Bronchial epithelial cell (primary cell): ENCODE results near the gene ADPRM. TPM values are rescaled to one million over a fixed set of nuclear protein-coding genes. Genes with fewer than 3 reads are reported as not detected.

Source experiments
- DNase-seq: peaks from one replicate; pipeline ENCODE4 v3.0.0-alpha.2; 2010; ENCODE audit warnings: low read depth
- FAIRE-seq: peaks from 2 replicates; lab custom pipeline; 2011; peaks lifted over from hg19 to GRCh38; lab: Jason Lieb, UNC
- H3K27me3 ChIP-seq: 2 replicates; pipeline ENCODE4 v1.5.1; 2011; ENCODE audit warnings: low read length; ENCODE audit not compliant: control insufficient read depth, insufficient read depth
- H3K36me3 ChIP-seq: 2 replicates; pipeline ENCODE4 v1.5.1; 2011; ENCODE audit warnings: low read length; ENCODE audit not compliant: control insufficient read depth, insufficient read depth
- H3K4me3 ChIP-seq: 2 replicates; pipeline ENCODE4 v1.5.1; 2011; ENCODE audit warnings: mild to moderate bottlenecking, low read depth, low read length, control low read depth
- CTCF ChIP-seq: IDR thresholded peaks from 2 replicates; pipeline ENCODE4 v1.5.1; 2011; ENCODE audit warnings: mild to moderate bottlenecking, moderate library complexity, low read length, control low read depth, inconsistent platforms; ENCODE audit not compliant: insufficient read depth, severe bottlenecking
- total RNA-seq: library from RNA; depleted of rRNA; stranded (reverse); fragments of >200 nt; gene quantifications from 2 replicates; pipeline ENCODE4 v1.2.1, GENCODE V29; 2014

Gene ADPRM
- total RNA-seq, 1 donor from 2014 or later, result 20.5 TPM

- FAIRE-seq, result no peak
- no peak for TF ChIP-seq CTCF
- Histone ChIP-seq H3K36me3 (peaks cover 6% of the 10 kb centered on the region), H3K4me3 (no peak overlapping the region), H3K27me3 (no peaks in the 10 kb centered on the region)
- no peak for DNase-seq
Measured at GRCh38 chr17:10705727-10706126, 8.3 kb downstream of the ADPRM start.

GRCh38 chr17:10713318-10713717 is 15.9 kb downstream of the ADPRM start:
- Histone ChIP-seq H3K36me3 (peaks cover 10% of the 10 kb centered on the region), H3K4me3 (no peak overlapping the region), H3K27me3 (no peaks in the 10 kb centered on the region)
- TF ChIP-seq CTCF, result no peak
- FAIRE-seq (no peak), DNase-seq (no peak)

DNA sequence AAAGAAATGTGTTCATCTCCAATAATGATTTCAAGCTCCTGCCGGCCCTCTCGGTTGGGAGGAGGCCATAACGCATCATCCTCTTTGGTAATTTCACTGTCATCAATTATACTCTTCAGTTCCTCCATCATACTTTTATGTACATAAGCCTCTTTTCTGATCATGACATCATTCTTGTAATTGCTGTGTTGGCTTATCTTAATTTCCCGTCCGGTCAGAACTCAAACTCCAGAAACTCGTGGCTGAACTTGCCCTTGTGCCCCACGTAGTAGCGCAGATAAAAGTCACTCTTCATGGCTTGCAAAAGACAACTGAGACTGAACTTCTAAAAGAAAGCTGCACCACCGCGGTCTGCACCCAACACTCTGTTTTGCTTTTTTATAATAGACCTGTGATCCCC is 18.8 kb downstream of the ADPRM start:
- H3K27me3 ChIP-seq, result no peaks in the 10 kb centered on the region
- no peak for TF ChIP-seq CTCF
- no peak for DNase-seq
- no peak overlapping the region for H3K4me3 ChIP-seq
- FAIRE-seq, result no peak
- peaks cover 4% of the 10 kb centered on the region for H3K36me3 ChIP-seq

- DNase-seq (no peak), FAIRE-seq (no peak)
- no peak for TF ChIP-seq CTCF
- Histone ChIP-seq H3K27me3 (no peaks in the 10 kb centered on the region), H3K4me3 (no peak overlapping the region), H3K36me3 (no peaks in the 10 kb centered on the region)
Measured at GRCh38 chr17:10718547-10718946, 21.2 kb downstream of the ADPRM start.

- Histone ChIP-seq H3K36me3 (no peaks in the 10 kb centered on the region), H3K27me3 (no peaks in the 10 kb centered on the region), H3K4me3 (no peak overlapping the region)
- FAIRE-seq (no peak), DNase-seq (no peak)
- TF ChIP-seq CTCF, result no peak
Measured at GRCh38 chr17:10724546-10725195, 27.3 kb downstream of the ADPRM start.

DNA sequence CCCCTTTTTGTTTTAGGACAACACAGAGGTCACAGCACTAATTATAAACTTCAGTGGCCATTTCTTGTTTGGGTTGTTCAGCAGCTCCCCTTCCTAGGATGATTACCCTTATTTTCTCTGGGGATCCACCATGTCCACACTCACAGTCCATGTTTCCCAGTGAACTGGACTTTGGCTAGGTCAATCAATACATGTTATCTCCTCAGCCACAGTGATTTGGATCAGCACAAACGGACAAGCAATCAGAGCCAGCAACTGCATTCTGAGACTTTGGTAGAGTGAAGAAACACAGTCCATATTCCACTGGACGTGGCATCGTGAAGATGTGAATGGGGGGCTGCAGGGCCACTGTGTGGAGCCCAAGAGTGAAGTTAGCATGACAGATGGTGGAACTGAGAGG is 27.9 kb downstream of the ADPRM start:
- Histone ChIP-seq H3K36me3 (no peaks in the 10 kb centered on the region), H3K27me3 (no peaks in the 10 kb centered on the region), H3K4me3 (no peak overlapping the region)
- no peak for DNase-seq
- TF ChIP-seq CTCF, result no peak
- FAIRE-seq, result no peak
